CD14-positive monocyte (primary cell): Measurements from ENCODE around the gene POU2AF1. TPM values are rescaled to one million over a fixed set of nuclear protein-coding genes. Genes with fewer than 3 reads are reported as not detected.

ENCODE experiments used
- DNase-seq, 3 donors: peaks; one replicate each; pipeline ENCODE4 v3.0.0-alpha.2; 2011 to 2022
- H2AFZ ChIP-seq: 2 replicates; pipeline ENCODE4 v1.6.0; 2012; ENCODE audit warnings: mild to moderate bottlenecking, low read depth, low read length, inconsistent platforms; ENCODE audit not compliant: insufficient read depth, poor library complexity, severe bottlenecking
- H3K27ac ChIP-seq, 2 donors: 1 replicate in 1 of 2; 2 replicates in 1 of 2; pipeline ENCODE4 v1.5.1; 2012 to 2013; ENCODE audit warnings: low read length in 2 of 2, control low read depth in 1 of 2, inconsistent platforms in 1 of 2, low read depth in 1 of 2, mild to moderate bottlenecking in 1 of 2
- H3K27me3 ChIP-seq, 2 donors: one replicate each; pipeline versions ENCODE4 v1.6.0 to v1.6.1; 2011 to 2013; ENCODE audit warnings: low read length in 2 of 2; ENCODE audit not compliant: control insufficient read depth in 2 of 2, insufficient read depth in 2 of 2
- H3K36me3 ChIP-seq, 2 donors: replicated peaks in 1 of 2; 1 replicate in 1 of 2; 2 replicates in 1 of 2; pipeline versions ENCODE4 v1.5.1 to v1.6.1; 2012 to 2013; ENCODE audit warnings: low read length in 2 of 2, control low read depth in 1 of 2, inconsistent platforms in 1 of 2, mild to moderate bottlenecking in 1 of 2; ENCODE audit not compliant: insufficient read depth in 2 of 2, control insufficient read depth in 1 of 2
- H3K4me1 ChIP-seq, 2 donors: 1 replicate in 1 of 2; 2 replicates in 1 of 2; pipeline versions ENCODE4 v1.5.1 to v1.6.1; 2012 to 2013; ENCODE audit warnings: low read length in 2 of 2, control low read depth in 1 of 2, inconsistent platforms in 1 of 2, mild to moderate bottlenecking in 1 of 2, moderate library complexity in 1 of 2; ENCODE audit not compliant: insufficient read depth in 2 of 2, control insufficient read depth in 1 of 2
- H3K4me2 ChIP-seq: replicated peaks from 2 replicates; pipeline ENCODE3; 2012; ENCODE audit warnings: low read length, moderate library complexity, mild to moderate bottlenecking; ENCODE audit not compliant: poor library complexity, severe bottlenecking; ENCODE audit errors: extremely low read depth
- H3K4me3 ChIP-seq, 3 experiments: fragments of 200-600 bp in 1 of 3; sonication (generic) in 1 of 3; replicated peaks in 1 of 3; 1 replicate in 2 of 3; 2 replicates in 1 of 3; pipeline ENCODE4 v1.5.1; 2011 to 2013; ENCODE audit warnings: low read length in 3 of 3, mild to moderate bottlenecking in 3 of 3, control low read depth in 2 of 3, low read depth in 2 of 3, inconsistent platforms in 1 of 3, moderate library complexity in 1 of 3
- H3K79me2 ChIP-seq: 2 replicates; pipeline ENCODE4 v1.6.0; 2012; ENCODE audit warnings: mild to moderate bottlenecking, control low read depth, inconsistent platforms, low read length, moderate library complexity; ENCODE audit not compliant: insufficient read depth
- H3K9ac ChIP-seq: 2 replicates; pipeline ENCODE4 v1.6.0; 2017; ENCODE audit warnings: low read length, mild to moderate bottlenecking; ENCODE audit not compliant: insufficient read depth, poor library complexity, severe bottlenecking
- H3K9me3 ChIP-seq, 2 donors: replicated peaks in 1 of 2; 1 replicate in 1 of 2; 2 replicates in 1 of 2; pipeline versions ENCODE4 v1.5.1 to v1.6.1; 2012 to 2013; ENCODE audit warnings: low read length in 2 of 2, control low read depth in 1 of 2; ENCODE audit not compliant: control insufficient read depth in 1 of 2, insufficient read depth in 1 of 2
- H4K20me1 ChIP-seq: 2 replicates; pipeline ENCODE4 v1.6.0; 2012; ENCODE audit warnings: mild to moderate bottlenecking, low read length, control low read depth, moderate library complexity; ENCODE audit not compliant: insufficient read depth
- H3K27ac Mint-ChIP-seq, 7 donors: one replicate each; pipeline ENCODE4 v1.8.0; 2020; ENCODE audit warnings: mild to moderate bottlenecking in 7 of 7, mixed read lengths in 7 of 7, moderate library complexity in 6 of 7, inconsistent platforms in 2 of 7
- H3K27me3 Mint-ChIP-seq, 3 donors: one replicate each; pipeline ENCODE4 v1.8.0; 2021 to 2022; ENCODE audit warnings: low read depth in 3 of 3, mild to moderate bottlenecking in 3 of 3, mixed read lengths in 3 of 3, moderate library complexity in 3 of 3, inconsistent platforms in 1 of 3
- H3K36me3 Mint-ChIP-seq, 2 donors: one replicate each; pipeline ENCODE4 v1.8.0; 2020; ENCODE audit warnings: mixed read lengths in 2 of 2, inconsistent platforms in 1 of 2, mild to moderate bottlenecking in 1 of 2
- H3K4me1 Mint-ChIP-seq: one replicate; pipeline ENCODE4 v1.8.0; 2020; ENCODE audit warnings: mild to moderate bottlenecking, mixed read lengths
- H3K4me3 Mint-ChIP-seq, 2 donors: one replicate each; pipeline ENCODE4 v1.8.0; 2020; ENCODE audit warnings: mild to moderate bottlenecking in 2 of 2, mixed read lengths in 2 of 2, moderate library complexity in 1 of 2
- H3K9me3 Mint-ChIP-seq, 7 donors: one replicate each; pipeline ENCODE4 v1.8.0; 2020 to 2022; ENCODE audit warnings: mixed read lengths in 7 of 7, mild to moderate bottlenecking in 6 of 7, moderate library complexity in 6 of 7, inconsistent platforms in 2 of 7
- CTCF ChIP-seq: fragments of 200-600 bp; IDR thresholded peaks from one replicate; pipeline ENCODE4 v1.8.0; 2022; ENCODE audit warnings: antibody characterized with exemption, mild to moderate bottlenecking
- WGBS: methylation state at CpG from one replicate; pipeline ENCODE4 v1.1.5; 2013; ENCODE audit warnings: missing lambda C conversion rate; ENCODE audit not compliant: insufficient coverage; 5-methylcytosine and 5-hydroxymethylcytosine counted together
- intact Hi-C, 2 donors: fragments of 100-400 bp; cut with micrococcal nuclease; formaldehyde crosslinking; loops; one replicate each; pipeline versions ENCODE4 v1.15.0 to v1.15.1; 2023
- polyA plus RNA-seq, 3 donors: library from polyadenylated mRNA; depleted of rRNA in 1 of 3; unstranded in 2 of 3; stranded (reverse) in 1 of 3; fragments of 300-500 nt in 2 of 3; fragments of >200 nt in 1 of 3; fragmentation: Illumina TruSeq in 2 of 3; gene quantifications; 1 replicate in 2 of 3; 2 replicates in 1 of 3; pipeline ENCODE4 v1.2.3, GENCODE V29; 2012 to 2021

Gene POU2AF1
- polyA plus RNA-seq, 3 donors: 0.07 to 0.12 (median 0.09) TPM

GRCh38 chr11:111405551-111405950 is 26.5 kb upstream of the POU2AF1 start:
- Histone ChIP-seq H3K9me3 (no peaks in the 10 kb centered on the region), H3K36me3 (no peaks in the 10 kb centered on the region), H3K27ac (no peak overlapping the region), H4K20me1 (no peaks in the 10 kb centered on the region), H3K4me3 (no peak overlapping the region), H3K79me2 (no peaks in the 10 kb centered on the region), H3K4me2 (no peak overlapping the region), H3K27me3 (no peaks in the 10 kb centered on the region), H2AFZ (no peak overlapping the region), H3K9ac (no peak overlapping the region), H3K4me1 (peaks cover 9 to 20% of the 10 kb centered on the region in 2 donors)
- Mint-ChIP-seq H3K27ac (no peak overlapping the region), H3K9me3 (peaks cover 2 to 17% (median 7%) of the 10 kb centered on the region in 7 donors), H3K36me3 (no peaks in the 10 kb centered on the region), H3K27me3 (no peaks in the 10 kb centered on the region), H3K4me1 (peaks cover 18% of the 10 kb centered on the region), H3K4me3 (no peak overlapping the region)
- intact Hi-C loops: no loop called here
- DNase-seq: no peak
- TF ChIP-seq CTCF: no peak
- no CpG with 5 or more reads among the region's 2 CpGs for WGBS

GRCh38 chr11:111403051-111403726 is 24.1 kb upstream of the POU2AF1 start:
- Histone ChIP-seq H2AFZ (no peak overlapping the region), H3K4me1 (no peaks in the 10 kb centered on the region), H3K4me3 (no peak overlapping the region), H3K36me3 (no peaks in the 10 kb centered on the region), H3K4me2 (no peak overlapping the region), H3K9me3 (no peaks in the 10 kb centered on the region), H3K79me2 (no peaks in the 10 kb centered on the region), H3K27ac (no peak overlapping the region), H4K20me1 (no peaks in the 10 kb centered on the region), H3K27me3 (no peaks in the 10 kb centered on the region), H3K9ac (no peak overlapping the region)
- no CpG with 5 or more reads among the region's 3 CpGs for WGBS
- Mint-ChIP-seq H3K4me1 (no peaks in the 10 kb centered on the region), H3K27me3 (peaks cover 0 to 2% (median 0%) of the 10 kb centered on the region in 3 donors), H3K4me3 (no peak overlapping the region), H3K9me3 (peaks cover 0 to 15% (median 7%) of the 10 kb centered on the region in 7 donors), H3K27ac (no peak overlapping the region), H3K36me3 (no peaks in the 10 kb centered on the region)
- TF ChIP-seq CTCF: no peak
- DNase-seq: no peak
- intact Hi-C loops: no loop called here
